IMR-90 (cell line): Measurements from ENCODE around the gene CMBL. TPM values are rescaled to one million over a fixed set of nuclear protein-coding genes. Genes with fewer than 3 reads are reported as not detected.

Source experiments
- ATAC-seq: fragments of 200-7000 bp; cut with Tn5 transposase; 2 replicates; pipeline ENCODE4 v1.9.1; 2020; ENCODE audit warnings: low read depth, mild to moderate bottlenecking, moderate library complexity
- BruUV-seq: library from RNA; stranded (reverse); fragments of 400-500 nt; replicated peaks from 2 replicates; lab custom pipeline; 2021; lab: Mats Ljungman, UMichigan
- CTCF ChIA-PET: fragments of 300-600 bp; formaldehyde crosslinking; extraction: SDS; loops from one replicate; lab custom pipeline; 2021; ENCODE audit warnings: antibody characterized with exemption; lab: Yijun Ruan, JAX
- POLR2A ChIA-PET: fragments of 300-600 bp; sonication (Branson Sonifier 250); formaldehyde crosslinking; loops from one replicate; lab custom pipeline; 2022; ENCODE audit warnings: antibody characterized with exemption; ENCODE audit not compliant: unreplicated experiment; lab: Charles Lee
- DNase-seq: peaks from one replicate; pipeline ENCODE4 v3.0.0; 2013
- H2AFZ ChIP-seq: replicated peaks from 2 replicates; pipeline ENCODE3; 2013; ENCODE audit warnings: low read length, mild to moderate bottlenecking; ENCODE audit not compliant: poor library complexity
- H2AK5ac ChIP-seq: 2 replicates; pipeline ENCODE4 v1.6.1; 2013; ENCODE audit warnings: low read depth, low read length, inconsistent platforms
- H2AK9ac ChIP-seq: replicated peaks from 2 replicates; pipeline ENCODE3; 2013; ENCODE audit warnings: mild to moderate bottlenecking, low read depth, low read length, moderate library complexity; ENCODE audit not compliant: poor library complexity
- H2BK120ac ChIP-seq: 2 replicates; pipeline ENCODE4 v1.6.1; 2013; ENCODE audit warnings: low read depth, low read length, inconsistent platforms
- H2BK15ac ChIP-seq: 3 replicates; pipeline ENCODE4 v1.6.1; 2013; ENCODE audit warnings: low read depth, low read length, inconsistent platforms
- H2BK20ac ChIP-seq: 2 replicates; pipeline ENCODE4 v1.6.1; 2013; ENCODE audit warnings: low read depth, mild to moderate bottlenecking, inconsistent platforms, low read length, moderate library complexity
- H2BK5ac ChIP-seq: 2 replicates; pipeline ENCODE4 v1.6.1; 2013; ENCODE audit warnings: mild to moderate bottlenecking, low read depth, low read length, inconsistent platforms; ENCODE audit not compliant: poor library complexity, severe bottlenecking
- H3K14ac ChIP-seq: replicated peaks from 2 replicates; pipeline ENCODE4 v1.6.1; 2013; ENCODE audit warnings: low read depth, low read length, inconsistent platforms
- H3K18ac ChIP-seq: 2 replicates; pipeline ENCODE4 v1.6.1; 2013; ENCODE audit warnings: low read depth, low read length, control low read depth
- H3K23ac ChIP-seq: 2 replicates; pipeline ENCODE4 v1.6.1; 2013; ENCODE audit warnings: low read depth, low read length, inconsistent platforms
- H3K27ac ChIP-seq: 2 replicates; pipeline ENCODE4 v1.5.1; 2013; ENCODE audit warnings: mild to moderate bottlenecking, control low read depth, low read length; ENCODE audit not compliant: insufficient read depth
- H3K27me3 ChIP-seq: 2 replicates; pipeline ENCODE4 v1.6.1; 2013; ENCODE audit warnings: low read length; ENCODE audit not compliant: control insufficient read depth, insufficient read depth
- H3K36me3 ChIP-seq: 2 replicates; pipeline ENCODE4 v1.6.1; 2013; ENCODE audit warnings: low read length, mixed read lengths; ENCODE audit not compliant: control insufficient read depth, insufficient read depth
- H3K4ac ChIP-seq: 2 replicates; pipeline ENCODE4 v1.6.1; 2013; ENCODE audit warnings: low read depth, low read length, inconsistent platforms
- H3K4me1 ChIP-seq: 2 replicates; pipeline ENCODE4 v1.6.1; 2013; ENCODE audit warnings: low read length, mixed read lengths; ENCODE audit not compliant: control insufficient read depth, insufficient read depth
- H3K4me2 ChIP-seq: 2 replicates; pipeline ENCODE4 v1.6.1; 2013; ENCODE audit warnings: low read depth, mild to moderate bottlenecking, control low read depth, low read length, moderate library complexity
- H3K4me3 ChIP-seq: 2 replicates; pipeline ENCODE4 v1.5.1; 2013; ENCODE audit warnings: low read depth, mild to moderate bottlenecking, control low read depth, low read length, moderate library complexity; ENCODE audit not compliant: insufficient read depth
- H3K56ac ChIP-seq: 2 replicates; pipeline ENCODE4 v1.6.1; 2013; ENCODE audit warnings: low read length, inconsistent platforms; ENCODE audit not compliant: insufficient read depth; ENCODE audit errors: extremely low read depth
- H3K79me1 ChIP-seq, 2 experiments: 2 replicates each; pipeline ENCODE4 v1.6.1; 2013; ENCODE audit warnings: low read length in 2 of 2, inconsistent platforms in 1 of 2, low read depth in 1 of 2
- H3K9ac ChIP-seq: 2 replicates; pipeline ENCODE4 v1.6.1; 2013; ENCODE audit warnings: low read depth, low read length, control low read depth
- H3K9me1 ChIP-seq: 2 replicates; pipeline ENCODE4 v1.6.1; 2013; ENCODE audit warnings: low read length, inconsistent platforms; ENCODE audit not compliant: insufficient read depth
- H3K9me3 ChIP-seq: 2 replicates; pipeline ENCODE4 v1.6.1; 2013; ENCODE audit warnings: low read length; ENCODE audit not compliant: control insufficient read depth, insufficient read depth
- H4K20me1 ChIP-seq: 2 replicates; pipeline ENCODE4 v1.6.1; 2013; ENCODE audit warnings: low read length, inconsistent platforms; ENCODE audit not compliant: insufficient read depth
- H4K5ac ChIP-seq: 2 replicates; pipeline ENCODE4 v1.6.1; 2013; ENCODE audit warnings: mild to moderate bottlenecking, low read depth, low read length, control low read depth
- H4K8ac ChIP-seq, 2 experiments: 2 replicates each; pipeline ENCODE4 v1.6.1; 2013; ENCODE audit warnings: low read depth in 2 of 2, low read length in 2 of 2, control low read depth in 1 of 2, inconsistent platforms in 1 of 2
- H4K91ac ChIP-seq: 2 replicates; pipeline ENCODE4 v1.6.1; 2013; ENCODE audit warnings: low read depth, low read length, inconsistent platforms; ENCODE audit not compliant: insufficient read depth
- CEBPB ChIP-seq: IDR thresholded peaks from 2 replicates; pipeline ENCODE4 v1.6.1; 2012; ENCODE audit warnings: low read depth, low read length, improper control_type of control experiment
- ELK1 ChIP-seq: fragments of 150-350 bp; IDR thresholded peaks from 2 replicates; pipeline ENCODE4 v1.6.1; 2016; ENCODE audit warnings: low read depth, mild to moderate bottlenecking, low read length, moderate library complexity, borderline replicate concordance
- MAZ ChIP-seq: IDR thresholded peaks from 2 replicates; pipeline ENCODE4 v1.6.1; 2012; ENCODE audit warnings: low read depth, mild to moderate bottlenecking, low read length, improper control_type of control experiment, moderate library complexity, borderline replicate concordance
- NFE2L2 ChIP-seq: fragments of 150-350 bp; IDR thresholded peaks from 2 replicates; pipeline ENCODE4 v1.6.1; 2016; ENCODE audit warnings: low read depth, mild to moderate bottlenecking, low read length
- POLR2A ChIP-seq: IDR thresholded peaks from 2 replicates; pipeline ENCODE4 v1.6.1; 2012; ENCODE audit warnings: mild to moderate bottlenecking, low read depth, low read length
- RFX5 ChIP-seq: IDR thresholded peaks from 2 replicates; pipeline ENCODE4 v1.8.0; 2012; ENCODE audit warnings: low read depth, mild to moderate bottlenecking, low read length, moderate library complexity
- SMC3 ChIP-seq: fragments of 150-350 bp; IDR thresholded peaks from 2 replicates; pipeline ENCODE4 v1.6.1; 2016; ENCODE audit warnings: low read depth, mild to moderate bottlenecking, antibody characterized with exemption, low read length, moderate library complexity
- WGBS, 2 experiments: methylation state at CpG; one replicate each; pipeline versions ENCODE4 v1.1.5 to v1.1.7; 2013; ENCODE audit warnings: missing lambda C conversion rate in 2 of 2; ENCODE audit not compliant: insufficient read length in 1 of 2; ENCODE audit errors: extremely low coverage in 2 of 2; 5-methylcytosine and 5-hydroxymethylcytosine counted together
- dilution Hi-C: fragments of 300-500 bp; cut with HindIII; formaldehyde crosslinking; loops from one replicate; pipeline ENCODE4 v1.14.3; 2018; ENCODE audit warnings: low sequenced_read_pairs; ENCODE audit not compliant: unreplicated experiment
- in situ Hi-C: fragments of 300-500 bp; cut with MboI; formaldehyde crosslinking; loops from 3 replicates; pipeline ENCODE4 v1.14.3; 2019; ENCODE audit warnings: low sequenced_read_pairs, inconsistent platforms, mixed read lengths
- intact Hi-C: fragments of 100-400 bp; cut with micrococcal nuclease; formaldehyde crosslinking; loops from 2 replicates; pipeline ENCODE4 v1.10.0; 2022
- polyA plus RNA-seq, 3 experiments: library from polyadenylated mRNA; depleted of rRNA; stranded (reverse); fragments of >200 nt; gene quantifications; 2 replicates each; pipeline ENCODE4 v1.2.3, GENCODE V29; 2012; ENCODE audit warnings: low replicate concordance in 1 of 3
- total RNA-seq: library from RNA; depleted of rRNA; stranded (reverse); fragments of >200 nt; gene quantifications from 2 replicates; pipeline ENCODE4 v1.2.3, GENCODE V29; 2012

Gene CMBL
- total and polyA plus RNA-seq, 2 of the 4 experiments (the other 2 are of a cell fraction), result 5.0 to 26.3 TPM

GRCh38 chr5:10306114-10306513, 1.6 kb downstream of the CMBL start:
- no peak overlapping the region; the same call in 1 of the 2 replicates for H3K9ac ChIP-seq
- no peak overlapping the region for H2BK20ac ChIP-seq
- WGBS, 2 experiments, result 62% methylated on average over 2 of the region's 5 CpGs; no CpG with 5 or more reads in 1 of the 2 experiments
- dilution Hi-C loops, result no loop called here
- H2AK5ac ChIP-seq, result no peak overlapping the region
- H3K18ac ChIP-seq, result no peak overlapping the region
- H3K27ac ChIP-seq, result no peak overlapping the region
- H3K4me3 ChIP-seq, result no peak overlapping the region
- H4K91ac ChIP-seq, result no peak overlapping the region
- no peak overlapping the region for H4K5ac ChIP-seq
- in situ Hi-C loops, result no loop called here
- 0 out of 2 replicates have a peak, but pooled peaks cover 5% of the 10 kb centered on the region for H3K9me1 ChIP-seq
- H4K8ac ChIP-seq, result no peak overlapping the region
- no peak overlapping the region for H2BK15ac ChIP-seq
- H3K36me3 ChIP-seq, result peaks cover 2% of the 10 kb centered on the region; the same call in 1 of the 2 replicates
- no peak for DNase-seq
- no peak overlapping the region for H2BK5ac ChIP-seq
- H4K20me1 ChIP-seq, result no peaks in the 10 kb centered on the region
- TF ChIP-seq MAZ (no peak), RFX5 (no peak), CEBPB (no peak), POLR2A (no peak), ELK1 (no peak), SMC3 (no peak), NFE2L2 (no peak)
- no peak overlapping the region; the same call in 1 of the 2 replicates for H3K23ac ChIP-seq
- no peak overlapping the region for H2BK120ac ChIP-seq
- no peak overlapping the region for H3K56ac ChIP-seq
- POLR2A ChIA-PET, result no interaction called here
- H3K4me2 ChIP-seq, result peak overlapping the region; percentile 39; the same call in 1 of the 2 replicates
- no peak overlapping the region for H3K14ac ChIP-seq
- H2AFZ ChIP-seq, result no peak overlapping the region
- ATAC-seq, result no peak
- peaks cover 0 to 15% of the 10 kb centered on the region in 2 experiments; a peak in 1 of 4 replicates for H3K79me1 ChIP-seq
- no TSS peak for BruUV-seq
- no peak overlapping the region for H3K4ac ChIP-seq
- no peaks in the 10 kb centered on the region for H3K27me3 ChIP-seq
- no peak overlapping the region for H2AK9ac ChIP-seq
- no peaks in the 10 kb centered on the region for H3K9me3 ChIP-seq
- peaks cover 8% of the 10 kb centered on the region for H3K4me1 ChIP-seq
- intact Hi-C loops, result no loop called here
- CTCF ChIA-PET, result no interaction called here
